Uterus (tissue), 2 donors: ENCODE measurements around the gene HMX1.

ENCODE experiments used
- CTCF ChIP-seq, 4 experiments: fragments of 200-600 bp in 2 of 4; fragments of 450-650 bp in 2 of 4; sonication (generic) in 2 of 4; IDR thresholded peaks; one replicate each; pipeline ENCODE4 v1.5.1; 2016 to 2019; ENCODE audit warnings: antibody characterized with exemption in 4 of 4, mild to moderate bottlenecking in 2 of 4, moderate library complexity in 1 of 4
- POLR2A ChIP-seq, 2 donors: fragments of 450-650 bp; IDR thresholded peaks; one replicate each; pipeline ENCODE4 v1.6.1; 2016; ENCODE audit warnings: antibody characterized with exemption in 2 of 2, mild to moderate bottlenecking in 1 of 2, moderate library complexity in 1 of 2

- TF ChIP-seq CTCF (IDR thresholded peaks at IDR 0.05) (no peak), POLR2A (IDR thresholded peaks at IDR 0.05) (no peak)
Measured at GRCh38 chr4:8821151-8821950, 50.3 kb downstream of the HMX1 start.
